Chondrocyte (in vitro differentiated cells): ENCODE data around the gene PSENEN. TPM values are rescaled to one million over a fixed set of nuclear protein-coding genes. Genes with fewer than 3 reads are reported as not detected.

ENCODE experiments used
- DNase-seq: peaks from one replicate; pipeline ENCODE4 v3.0.0; 2021; ENCODE audit warnings: mixed read lengths, low spot score
- H3K27ac Mint-ChIP-seq: one replicate; pipeline ENCODE4 v1.8.0; 2021; ENCODE audit warnings: mild to moderate bottlenecking, moderate library complexity, mixed read lengths; ENCODE audit not compliant: unreplicated experiment
- H3K27me3 Mint-ChIP-seq: 2 replicates; pipeline ENCODE4 v1.8.0; 2021; ENCODE audit warnings: low read depth, mixed read lengths
- H3K36me3 Mint-ChIP-seq: 2 replicates; pipeline ENCODE4 v1.8.0; 2021; ENCODE audit warnings: low read depth, mixed read lengths
- H3K4me1 Mint-ChIP-seq: 2 replicates; pipeline ENCODE4 v1.8.0; 2021; ENCODE audit warnings: low read depth, mild to moderate bottlenecking, mixed read lengths
- H3K4me3 Mint-ChIP-seq: one replicate; pipeline ENCODE4 v1.8.0; 2021; ENCODE audit warnings: mild to moderate bottlenecking, moderate library complexity, mixed read lengths; ENCODE audit not compliant: unreplicated experiment
- H3K9me3 Mint-ChIP-seq: 2 replicates; pipeline ENCODE4 v1.8.0; 2021; ENCODE audit warnings: low read depth, mixed read lengths
- total RNA-seq: library from RNA; stranded (reverse); gene quantifications from 3 replicates; pipeline ENCODE4 v1.2.1, GENCODE V29; 2021
- TF ChIP-seq, protein P1 (sequence below): fragments of 200-600 bp; sonication (generic); IDR thresholded peaks from 2 replicates; pipeline ENCODE4 v1.5.0; 2021; ENCODE audit warnings: antibody characterized with exemption, mild to moderate bottlenecking, moderate library complexity

Gene PSENEN
- total RNA-seq, 1 donor from 2014 or later, result 59.9 TPM

DNA sequence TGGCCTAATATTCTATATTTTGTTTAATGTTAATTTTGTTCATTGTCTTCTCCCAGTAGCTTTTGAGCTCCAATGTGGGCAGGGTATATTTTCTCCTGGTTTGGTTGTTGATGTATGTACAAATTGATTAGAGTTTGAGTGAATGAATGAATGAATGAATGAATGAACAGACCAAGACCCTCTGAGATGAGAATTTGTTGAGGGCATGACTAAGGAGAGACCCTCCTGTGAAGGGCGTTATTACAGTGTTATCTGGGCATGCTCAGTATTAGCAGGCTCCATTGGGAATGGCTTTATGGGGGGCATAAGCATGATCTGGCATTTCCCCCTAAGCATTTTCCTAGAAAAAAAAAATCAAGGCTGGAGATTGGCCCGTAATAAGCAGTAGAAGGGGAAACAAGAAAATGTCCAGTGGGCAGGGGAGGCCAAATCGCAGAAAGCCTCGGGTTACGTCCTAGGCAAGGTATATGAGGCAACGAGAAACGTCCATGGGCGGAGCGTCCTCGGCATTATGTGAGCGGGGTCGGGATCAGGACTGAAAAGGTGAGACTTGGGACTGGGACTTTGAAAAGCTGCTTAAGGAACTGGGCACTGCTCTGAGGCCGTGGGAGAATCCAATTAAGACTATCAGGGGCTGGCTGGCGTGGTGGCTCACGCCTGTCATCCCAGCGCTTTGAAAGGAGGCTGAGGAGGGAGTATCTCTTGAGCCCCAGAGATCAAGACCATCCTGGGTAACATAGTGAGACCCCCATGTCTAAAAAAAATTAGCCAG, 29.0 kb downstream of the PSENEN start:
- no peak for DNase-seq
- H3K4me3 Mint-ChIP-seq, result peak overlapping the region; percentile 79
- H3K36me3 Mint-ChIP-seq, result no peaks in the 10 kb centered on the region
- H3K4me1 Mint-ChIP-seq, result peaks cover 25% of the 10 kb centered on the region
- H3K27ac Mint-ChIP-seq, result no peak overlapping the region
- no peaks in the 10 kb centered on the region for H3K9me3 Mint-ChIP-seq
- TF ChIP-seq, protein P1, sequence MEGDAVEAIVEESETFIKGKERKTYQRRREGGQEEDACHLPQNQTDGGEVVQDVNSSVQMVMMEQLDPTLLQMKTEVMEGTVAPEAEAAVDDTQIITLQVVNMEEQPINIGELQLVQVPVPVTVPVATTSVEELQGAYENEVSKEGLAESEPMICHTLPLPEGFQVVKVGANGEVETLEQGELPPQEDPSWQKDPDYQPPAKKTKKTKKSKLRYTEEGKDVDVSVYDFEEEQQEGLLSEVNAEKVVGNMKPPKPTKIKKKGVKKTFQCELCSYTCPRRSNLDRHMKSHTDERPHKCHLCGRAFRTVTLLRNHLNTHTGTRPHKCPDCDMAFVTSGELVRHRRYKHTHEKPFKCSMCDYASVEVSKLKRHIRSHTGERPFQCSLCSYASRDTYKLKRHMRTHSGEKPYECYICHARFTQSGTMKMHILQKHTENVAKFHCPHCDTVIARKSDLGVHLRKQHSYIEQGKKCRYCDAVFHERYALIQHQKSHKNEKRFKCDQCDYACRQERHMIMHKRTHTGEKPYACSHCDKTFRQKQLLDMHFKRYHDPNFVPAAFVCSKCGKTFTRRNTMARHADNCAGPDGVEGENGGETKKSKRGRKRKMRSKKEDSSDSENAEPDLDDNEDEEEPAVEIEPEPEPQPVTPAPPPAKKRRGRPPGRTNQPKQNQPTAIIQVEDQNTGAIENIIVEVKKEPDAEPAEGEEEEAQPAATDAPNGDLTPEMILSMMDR, result no peak
- H3K27me3 Mint-ChIP-seq, result no peaks in the 10 kb centered on the region

DNA sequence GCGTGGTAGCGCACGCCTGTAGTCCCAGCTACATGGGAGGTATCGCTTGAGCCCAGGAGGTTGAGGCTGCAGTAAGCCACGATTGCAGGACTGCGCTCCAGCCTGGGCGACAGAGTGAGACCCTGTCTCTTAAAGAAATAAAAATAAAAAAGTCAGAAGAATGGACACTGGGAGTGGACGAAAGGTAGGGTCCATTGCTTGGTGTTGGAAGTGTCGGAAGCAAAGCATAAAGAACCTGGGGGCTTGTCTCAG, 29.5 kb downstream of the PSENEN start:
- peak overlapping the region; percentile 79 for H3K4me3 Mint-ChIP-seq
- H3K27me3 Mint-ChIP-seq, result no peaks in the 10 kb centered on the region
- no peaks in the 10 kb centered on the region for H3K9me3 Mint-ChIP-seq
- H3K27ac Mint-ChIP-seq, result peak overlapping the region; percentile 82
- peaks cover 25% of the 10 kb centered on the region for H3K4me1 Mint-ChIP-seq
- TF ChIP-seq, protein P1, result no peak
- H3K36me3 Mint-ChIP-seq, result no peaks in the 10 kb centered on the region
- DNase-seq, result no peak

DNA sequence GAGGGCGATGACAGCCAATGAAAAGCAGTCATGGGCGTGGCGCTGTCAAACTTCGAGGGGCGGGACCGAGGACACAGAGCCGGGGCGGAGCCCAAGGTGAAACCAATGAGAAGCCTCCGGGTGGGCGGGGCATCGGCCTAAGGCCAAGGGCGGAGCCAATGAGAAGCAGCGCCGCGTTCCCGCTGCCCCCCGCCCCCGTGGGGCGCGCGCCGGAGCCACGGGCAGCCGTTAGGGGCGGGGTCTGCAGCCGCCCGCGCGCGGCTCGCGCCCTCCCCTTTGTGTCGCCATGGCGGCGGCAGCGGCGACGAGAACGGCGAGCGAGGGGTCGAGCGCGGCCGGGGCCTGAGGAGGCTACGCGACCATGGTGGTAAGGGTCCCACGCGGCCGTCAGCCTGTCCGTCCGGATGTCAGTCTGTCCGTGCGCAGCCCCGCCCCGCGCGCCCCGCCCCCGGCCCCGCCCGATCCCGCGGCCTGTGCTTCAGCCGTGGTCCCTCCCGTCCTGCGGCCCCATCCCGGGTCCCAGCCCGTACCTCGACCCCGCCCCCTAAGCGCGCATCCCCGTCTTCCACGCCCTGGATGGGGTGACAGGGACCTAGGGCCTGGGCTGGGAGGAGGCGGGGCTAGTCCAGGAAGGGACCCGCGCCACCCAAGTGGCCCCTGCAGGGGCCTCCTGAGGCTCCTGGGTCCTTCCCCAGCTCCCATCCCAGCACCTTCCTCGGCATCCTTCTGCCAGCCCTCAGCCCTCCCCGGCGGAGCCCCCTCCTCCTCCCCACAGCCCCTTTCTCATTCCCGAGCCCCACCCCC, 30.0 kb downstream of the PSENEN start, which contains the start of gene ARHGAP33:
TSS of gene ARHGAP33 (plus strand) at position 267 of the 804 bp plus-strand sequence. CDS start at position 362, 95 bp downstream.
- Mint-ChIP-seq H3K27ac (peak within 1 kb of the TSS; percentile 82), H3K36me3 (no peaks in the 10 kb centered on the region), H3K4me3 (peak within 1 kb of the TSS; percentile 79), H3K27me3 (no peaks in the 10 kb centered on the region), H3K9me3 (no peaks in the 10 kb centered on the region), H3K4me1 (peaks cover 25% of the 10 kb centered on the region)
- TF ChIP-seq, protein P1, result no peak
- peak; percentile 99 for DNase-seq

DNA sequence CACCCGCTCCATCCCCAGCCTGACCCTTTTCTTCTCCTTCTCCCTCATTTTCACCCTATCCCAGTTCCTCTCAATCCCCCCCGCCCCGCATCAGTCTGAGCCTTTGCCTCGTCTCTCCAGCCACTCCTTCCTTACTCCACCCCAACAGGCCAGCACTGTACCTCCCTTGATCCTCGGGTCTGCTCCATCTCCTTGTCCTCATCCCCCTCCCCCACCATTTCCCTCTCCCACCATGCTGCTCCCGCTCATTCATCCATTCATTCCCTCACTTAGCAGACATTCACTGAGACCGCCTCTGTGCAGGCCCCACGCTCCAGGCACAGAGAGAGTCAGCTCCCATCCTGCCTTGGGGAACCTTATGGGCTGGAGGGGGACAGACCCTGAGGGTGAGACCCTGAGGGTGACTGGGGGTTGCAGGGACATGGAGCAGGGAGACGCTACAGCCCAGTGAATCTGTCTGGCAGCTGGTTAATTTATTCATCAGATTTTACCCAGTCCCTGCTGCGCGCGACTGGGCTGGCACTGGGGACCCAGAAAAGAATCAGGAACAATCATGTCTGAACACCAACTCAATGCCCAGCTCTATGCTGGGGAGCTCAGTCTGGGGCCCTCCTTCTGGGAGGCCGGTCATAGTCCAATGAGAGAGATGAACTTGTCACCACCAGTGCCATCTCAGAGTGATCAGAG, 30.8 kb downstream of the PSENEN start:
- H3K9me3 Mint-ChIP-seq, result no peaks in the 10 kb centered on the region
- TF ChIP-seq, protein P1, result no peak
- peak overlapping the region; percentile 79 for H3K4me3 Mint-ChIP-seq
- H3K4me1 Mint-ChIP-seq, result peaks cover 25% of the 10 kb centered on the region
- H3K36me3 Mint-ChIP-seq, result peaks cover 2% of the 10 kb centered on the region
- no peak for DNase-seq
- no peaks in the 10 kb centered on the region for H3K27me3 Mint-ChIP-seq
- H3K27ac Mint-ChIP-seq, result no peak overlapping the region
